Right cardiac atrium (tissue), 5 donors: ENCODE measurements around the gene PPM1H. TPM values are rescaled to one million over a fixed set of nuclear protein-coding genes. Genes with fewer than 3 reads are reported as not detected.
A peak's percentile ranks its signal among the peaks of the same experiment; 100 is the strongest.
"Not testable (repeated sequence)": the region's sequence is repeated elsewhere in the genome, so short reads cannot be mapped to it uniquely, and the experiment has no call there.

Experiments
- ATAC-seq, 2 donors: fragments of 200-7000 bp; cut with Tn5 transposase; one replicate each; pipeline versions ENCODE4 v1.8.0 to v1.9.1; 2020; ENCODE audit warnings: moderate library complexity in 2 of 2, mild to moderate bottlenecking in 1 of 2
- DNase-seq, 3 donors: peaks; one replicate each; pipeline ENCODE4 v3.0.0-alpha.2; 2020
- H3K27ac ChIP-seq: one replicate; pipeline ENCODE4 v1.5.1; 2013; ENCODE audit warnings: mild to moderate bottlenecking, low read length, control low read depth, moderate library complexity
- H3K27me3 ChIP-seq: one replicate; pipeline ENCODE4 v1.6.1; 2013; ENCODE audit not compliant: control insufficient read depth, insufficient read depth
- H3K4me1 ChIP-seq: one replicate; pipeline ENCODE4 v1.6.1; 2013; ENCODE audit warnings: low read length; ENCODE audit not compliant: control insufficient read depth, insufficient read depth
- H3K4me3 ChIP-seq: one replicate; pipeline ENCODE4 v1.5.1; 2013; ENCODE audit warnings: low read length, control low read depth
- H3K9me3 ChIP-seq: one replicate; pipeline ENCODE4 v1.6.1; 2013; ENCODE audit warnings: low read length; ENCODE audit not compliant: control insufficient read depth
- WGBS: extraction: QIAGEN DNeasy Blood & Tissue Kit; methylation state at CpG from one replicate; pipeline ENCODE4 v1.1.7; 2013; 5-methylcytosine and 5-hydroxymethylcytosine counted together
- intact Hi-C, 4 donors: fragments of 100-400 bp; cut with DNase I; formaldehyde crosslinking; loops; one replicate each; pipeline versions ENCODE4 v1.11.0 to v1.14.0; 2022 to 2023
- polyA plus RNA-seq: library from polyadenylated mRNA; stranded (reverse); fragments of 200-250 nt; gene quantifications from one replicate; pipeline ENCODE4 v1.2.3, GENCODE V29; 2013
- total RNA-seq, 4 donors: library from RNA; stranded (reverse); fragmentation: NEBNext Ultra II Directional; extraction: Animal tissue kit (Norgen Biotek cat#: 25700); gene quantifications; one replicate each; pipeline ENCODE4 v1.2.1, GENCODE V29; 2021
- donor health status: healthy with polysubstance abuse.
- donor health status: DM: no; HTN: yes; CAD: no.
- donor health status: DM: no; HTN: no; CAD: no.
- donor health status: DM: no; HTN: yes; CAD: no; lungs with severe emphysema.
- donor health status: DM: yes; HTN: yes; CAD: no.

The PPM1H gene
- total and polyA plus RNA-seq, 5 donors: 1.0 to 4.4 (median 3.5) TPM

DNA sequence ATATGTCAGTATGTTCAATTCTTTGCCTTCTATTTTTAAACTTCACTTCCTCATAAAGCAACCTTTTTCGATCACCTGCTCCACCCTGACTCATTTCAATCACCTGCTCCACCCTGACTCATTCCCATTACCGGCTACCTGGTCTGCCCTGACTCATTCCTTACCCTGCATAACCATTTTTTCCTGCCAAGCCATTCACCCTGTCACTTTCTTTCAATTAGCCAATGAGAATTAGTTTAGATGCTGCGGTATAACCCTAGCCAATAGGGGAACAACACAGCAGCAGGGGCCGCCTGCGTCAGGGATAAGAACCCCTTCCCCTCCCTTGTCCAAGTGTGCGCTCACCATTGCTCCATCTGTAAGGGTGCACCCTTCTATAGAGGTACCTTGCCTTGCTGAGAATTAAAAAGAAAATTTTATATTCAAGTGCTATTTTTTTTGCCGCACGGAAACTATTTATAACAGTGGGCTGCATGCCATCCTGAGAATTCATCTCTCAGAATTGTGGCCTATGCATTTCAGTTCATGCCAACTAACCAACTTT lies 31.6 kb upstream of the PPM1H start:
- intact Hi-C loops: not testable (repeated sequence)

DNA sequence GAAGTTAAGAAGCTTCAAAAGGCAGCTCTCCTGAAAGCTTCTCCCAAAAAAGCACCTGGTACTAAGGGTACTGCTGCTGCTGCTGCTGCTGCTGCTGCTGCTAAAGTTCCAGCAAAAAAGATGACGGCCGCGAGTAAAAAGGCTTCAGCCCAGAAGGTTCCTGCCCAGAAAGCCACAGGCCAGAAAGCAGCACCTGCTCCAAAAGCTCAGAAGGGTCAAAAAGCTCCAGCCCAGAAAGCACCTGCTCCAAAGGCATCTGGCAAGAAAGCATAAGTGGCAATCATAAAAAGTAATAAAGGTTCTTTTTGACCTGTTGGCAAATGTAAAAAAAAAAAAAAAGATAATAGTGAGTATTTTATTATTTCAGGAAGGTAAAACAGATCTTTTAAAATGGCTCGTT lies 30.8 kb upstream of the PPM1H start:
- H3K27ac ChIP-seq, ATAC-seq, intact Hi-C loops, DNase-seq, H3K4me1 ChIP-seq, H3K27me3 ChIP-seq, H3K9me3 ChIP-seq, H3K4me3 ChIP-seq: not testable (repeated sequence)
- 89% methylated on average over 4 of the region's 4 CpGs for WGBS

More for the DNA sequence above, 31.6 kb upstream of the PPM1H start:
- 90% methylated on average over 8 of the region's 8 CpGs for WGBS
- H3K27ac ChIP-seq, H3K27me3 ChIP-seq, H3K9me3 ChIP-seq, H3K4me3 ChIP-seq, ATAC-seq, H3K4me1 ChIP-seq, DNase-seq: not testable (repeated sequence)

DNA sequence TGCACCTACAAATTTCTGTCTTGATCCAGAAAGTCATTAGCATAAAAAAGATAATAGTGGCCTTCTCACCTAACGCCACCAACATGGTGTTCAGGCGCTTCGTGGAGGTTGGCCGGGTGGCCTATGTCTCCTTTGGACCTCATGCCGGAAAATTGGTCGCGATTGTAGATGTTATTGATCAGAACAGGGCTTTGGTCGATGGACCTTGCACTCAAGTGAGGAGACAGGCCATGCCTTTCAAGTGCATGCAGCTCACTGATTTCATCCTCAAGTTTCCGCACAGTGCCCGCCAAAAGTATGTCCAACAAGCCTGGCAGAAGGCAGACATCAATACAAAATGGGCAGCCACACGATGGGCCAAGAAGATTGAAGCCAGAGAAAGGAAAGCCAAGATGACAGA lies 30.3 kb upstream of the PPM1H start:
- H3K27me3 ChIP-seq, H3K27ac ChIP-seq, intact Hi-C loops, DNase-seq, ATAC-seq, H3K9me3 ChIP-seq, H3K4me1 ChIP-seq, H3K4me3 ChIP-seq: not testable (repeated sequence)
- 85% methylated on average over 11 of the region's 11 CpGs for WGBS

DNA sequence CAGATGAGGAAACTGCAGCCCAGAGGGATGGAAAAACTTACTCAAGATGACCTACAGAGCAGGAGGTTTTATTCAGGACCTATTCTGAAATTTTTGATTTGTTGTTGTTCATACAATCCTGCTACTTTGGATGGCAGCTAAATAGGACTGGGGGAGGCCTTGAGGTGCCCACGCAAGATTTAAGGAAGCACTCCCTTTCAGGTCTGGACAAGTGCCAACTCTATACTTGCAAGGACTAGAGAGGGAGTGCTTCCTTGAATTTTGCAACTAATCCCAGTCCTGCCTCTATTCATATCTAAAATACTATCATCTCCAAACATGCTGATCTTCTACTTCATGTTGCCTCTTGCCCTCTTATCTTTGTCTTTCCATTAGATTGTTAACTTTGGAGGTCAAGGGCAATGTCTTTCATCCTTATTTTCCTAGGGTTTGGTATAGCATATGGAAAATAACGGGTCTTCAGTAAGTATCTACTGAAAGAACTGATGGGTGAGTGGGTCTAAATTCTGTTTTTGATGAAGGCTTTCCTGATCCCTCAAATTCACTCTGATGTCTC lies 28.6 kb upstream of the PPM1H start:
- H3K4me1 ChIP-seq: no peaks in the 10 kb centered on the region
- H3K9me3 ChIP-seq: no peaks in the 10 kb centered on the region
- WGBS: 60% methylated on average over 2 of the region's 2 CpGs
- no peaks in the 10 kb centered on the region for H3K27me3 ChIP-seq
- intact Hi-C loops: no loop called here
- no peak for DNase-seq
- H3K4me3 ChIP-seq: no peak overlapping the region
- no peak for ATAC-seq
- H3K27ac ChIP-seq: no peak overlapping the region

DNA sequence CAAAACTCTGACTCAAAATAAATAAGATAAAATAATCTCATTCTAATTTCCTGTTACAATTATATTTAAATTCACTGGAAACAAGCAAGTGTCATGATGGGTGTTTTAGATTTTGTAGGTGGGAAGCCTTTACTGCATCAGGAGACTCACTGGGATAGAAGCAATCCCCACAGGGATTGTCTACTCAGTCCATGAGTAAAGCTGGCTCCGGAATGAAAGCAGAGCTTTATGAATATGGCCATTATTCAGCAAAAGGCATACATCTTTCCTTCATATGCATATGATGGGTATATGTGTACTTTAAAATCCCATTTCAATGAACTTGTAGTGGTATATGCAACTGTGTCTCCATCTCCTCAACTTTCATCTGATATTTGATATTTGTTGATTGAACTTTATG lies 25.4 kb upstream of the PPM1H start:
- Histone ChIP-seq H3K4me3 (no peak overlapping the region), H3K27ac (no peak overlapping the region), H3K4me1 (no peaks in the 10 kb centered on the region), H3K9me3 (no peaks in the 10 kb centered on the region), H3K27me3 (no peaks in the 10 kb centered on the region)
- no peak for ATAC-seq
- WGBS: 70% methylated on average over 1 of the region's 1 CpG
- intact Hi-C loops: no loop called here
- no peak for DNase-seq

DNA sequence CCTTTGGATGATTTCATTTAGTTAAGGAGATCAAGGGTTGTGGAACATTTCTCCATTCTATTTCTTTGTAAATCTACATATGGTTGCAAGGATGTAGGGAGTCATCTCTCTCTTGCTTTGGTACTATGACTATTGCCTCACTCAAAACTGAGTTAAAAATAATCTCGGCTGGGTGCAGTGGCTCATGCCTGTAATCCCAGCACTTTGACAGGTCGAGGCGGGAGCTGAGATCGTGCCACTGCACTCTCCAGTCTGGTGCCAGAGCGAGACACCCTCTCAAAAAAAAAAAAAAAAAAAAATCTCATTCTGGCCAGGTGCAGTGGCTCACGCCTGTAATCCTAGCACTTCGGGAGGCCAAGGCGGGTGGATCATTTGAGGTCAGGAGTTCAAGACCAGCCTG lies 24.8 kb upstream of the PPM1H start:
- peak in 1 of 2 donors; percentile 39 for ATAC-seq
- WGBS: 52% methylated on average over 8 of the region's 8 CpGs
- intact Hi-C loops: no loop called here
- no peak for DNase-seq
- Histone ChIP-seq H3K4me1 (no peaks in the 10 kb centered on the region), H3K9me3 (no peaks in the 10 kb centered on the region), H3K4me3 (no peak overlapping the region), H3K27ac (no peak overlapping the region), H3K27me3 (no peaks in the 10 kb centered on the region)

DNA sequence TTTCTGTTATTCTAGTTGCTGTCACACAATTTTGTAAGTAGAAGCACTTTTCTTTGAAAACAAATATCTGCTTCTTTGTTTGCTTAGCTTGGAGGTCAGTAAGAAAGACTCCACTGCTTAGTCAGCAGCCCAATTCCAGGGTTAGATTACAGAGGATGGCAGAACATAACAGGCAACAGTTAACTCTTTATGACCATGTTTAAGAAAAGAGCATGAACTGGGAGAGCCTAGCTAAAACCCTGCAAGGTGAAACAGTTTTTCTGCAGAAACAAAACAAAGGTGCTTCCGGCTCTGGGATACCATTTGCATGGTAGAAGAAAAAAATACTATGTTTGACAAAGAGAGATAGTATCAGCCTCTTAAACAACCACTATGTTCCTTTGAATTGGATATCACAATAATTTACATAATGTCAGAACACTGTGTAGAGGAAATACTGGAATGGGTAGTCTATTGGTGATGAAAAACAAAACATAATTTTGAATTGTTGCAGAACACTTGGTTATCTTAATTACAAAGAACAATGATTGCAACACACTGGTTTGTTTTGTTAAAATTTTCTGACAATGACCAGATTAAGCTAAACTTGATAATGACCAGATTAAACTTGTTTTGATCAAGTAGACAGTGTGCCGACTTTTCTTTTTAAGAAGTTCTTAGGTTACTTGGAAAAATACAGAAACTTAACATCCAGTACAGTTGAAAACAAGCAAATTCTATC lies 22.4 kb upstream of the PPM1H start:
- ATAC-seq (no peak), DNase-seq (no peak)
- 74% methylated on average over 2 of the region's 2 CpGs for WGBS
- no peaks in the 10 kb centered on the region for H3K4me1 ChIP-seq
- no peak overlapping the region for H3K4me3 ChIP-seq
- intact Hi-C loops: no loop called here
- no peak overlapping the region for H3K27ac ChIP-seq
- H3K27me3 ChIP-seq: no peaks in the 10 kb centered on the region
- H3K9me3 ChIP-seq: no peaks in the 10 kb centered on the region

DNA sequence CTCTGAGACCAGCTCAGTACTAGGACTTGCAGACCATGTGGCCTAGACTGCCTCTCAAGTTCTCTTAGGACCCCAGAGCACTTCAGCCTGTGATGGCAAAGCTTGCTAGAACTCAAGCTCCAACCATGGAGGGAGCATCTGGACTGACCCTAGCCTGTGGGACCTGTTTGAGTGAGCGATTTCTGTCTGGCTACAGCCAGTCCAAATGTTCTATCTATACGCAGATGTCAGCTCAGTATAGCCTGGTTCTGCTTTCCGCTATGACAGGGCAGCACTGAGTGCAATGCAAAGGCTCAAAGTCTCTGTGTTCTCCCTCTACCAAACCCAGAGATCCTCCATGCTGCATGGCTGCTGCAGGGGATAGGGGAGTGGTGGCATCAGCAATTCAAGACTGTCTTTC lies 20.7 kb upstream of the PPM1H start:
- no peaks in the 10 kb centered on the region for H3K4me1 ChIP-seq
- ATAC-seq (peak in 1 of 2 donors; percentile 20), DNase-seq (no peak)
- H3K9me3 ChIP-seq: no peaks in the 10 kb centered on the region
- H3K4me3 ChIP-seq: no peak overlapping the region
- H3K27ac ChIP-seq: no peak overlapping the region
- intact Hi-C loops: no loop called here
- H3K27me3 ChIP-seq: no peaks in the 10 kb centered on the region
- over 99% methylated on average over 3 of the region's 3 CpGs for WGBS

DNA sequence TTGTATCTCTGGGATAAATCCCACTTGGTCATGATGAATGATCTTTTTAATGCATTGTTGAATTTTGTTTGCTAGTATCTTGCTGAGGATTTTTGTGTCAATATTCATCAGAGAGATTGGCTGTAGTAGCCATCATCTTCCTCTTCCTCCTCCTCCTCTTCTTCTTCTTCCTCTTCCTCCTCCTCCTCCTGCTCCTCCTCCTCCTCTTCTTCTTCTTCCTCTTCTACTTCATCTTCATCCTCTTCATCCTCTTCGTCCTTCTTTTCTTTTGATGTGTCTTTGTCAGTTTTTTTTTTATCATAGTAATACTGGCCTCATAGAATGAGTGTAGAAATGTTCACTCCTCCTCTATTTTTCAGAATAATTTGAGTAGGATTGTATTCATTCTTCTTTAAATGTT lies 15.4 kb upstream of the PPM1H start:
- intact Hi-C loops: no loop called here
- Histone ChIP-seq H3K27me3 (peaks cover 2% of the 10 kb centered on the region), H3K9me3 (no peaks in the 10 kb centered on the region), H3K27ac (no peak overlapping the region), H3K4me1 (no peaks in the 10 kb centered on the region), H3K4me3 (no peak overlapping the region)
- ATAC-seq (no peak), DNase-seq (no peak)
- 78% methylated on average over 1 of the region's 1 CpG for WGBS

DNA sequence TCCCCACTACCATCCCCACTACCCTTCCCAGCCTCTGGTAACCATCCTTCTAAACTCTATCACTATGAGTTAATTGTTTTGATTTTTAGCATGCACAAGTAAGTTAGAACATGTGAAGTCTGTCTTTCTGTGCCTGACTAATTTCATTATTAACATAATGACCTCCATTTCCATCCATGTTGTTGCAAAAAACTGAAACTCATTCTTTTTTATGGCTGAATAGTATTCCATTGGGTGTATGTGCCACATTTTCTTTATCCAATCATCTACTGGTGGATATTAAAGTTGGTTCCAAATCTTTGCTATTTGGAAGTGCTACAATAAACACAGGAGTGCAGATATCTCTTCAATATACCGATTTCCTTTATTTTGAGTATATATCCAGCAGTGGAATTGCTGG lies 13.2 kb upstream of the PPM1H start:
- Histone ChIP-seq H3K27ac (no peak overlapping the region), H3K27me3 (peaks cover 2% of the 10 kb centered on the region), H3K9me3 (no peaks in the 10 kb centered on the region), H3K4me1 (no peaks in the 10 kb centered on the region), H3K4me3 (no peak overlapping the region)
- ATAC-seq (no peak), DNase-seq (no peak)
- 97% methylated on average over 1 of the region's 1 CpG for WGBS
- intact Hi-C loops: no loop called here

DNA sequence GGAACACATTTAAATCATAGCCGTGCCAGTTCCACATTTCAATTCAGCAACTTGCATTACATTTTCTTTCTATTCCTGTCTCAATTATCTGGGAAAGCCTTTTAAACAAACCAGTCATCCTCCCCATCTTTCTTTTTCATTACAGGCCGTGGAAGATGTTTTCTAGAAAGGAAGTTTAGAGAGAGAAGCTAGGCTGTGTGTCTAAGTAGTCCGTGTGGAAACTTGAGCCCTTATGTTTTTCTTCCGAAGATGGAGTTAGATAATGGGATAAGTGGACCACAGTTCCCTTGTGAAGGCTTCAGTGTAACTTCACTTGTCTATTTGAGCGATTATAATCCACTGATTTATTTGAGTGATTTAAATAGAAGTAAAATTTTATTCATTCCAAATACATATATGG lies 12.4 kb upstream of the PPM1H start:
- H3K27ac ChIP-seq: no peak overlapping the region
- no peak for ATAC-seq
- WGBS: 79% methylated on average over 5 of the region's 5 CpGs
- no peak overlapping the region for H3K4me3 ChIP-seq
- no peaks in the 10 kb centered on the region for H3K4me1 ChIP-seq
- intact Hi-C loops: no loop called here
- peaks cover 2% of the 10 kb centered on the region for H3K27me3 ChIP-seq
- DNase-seq: no peak
- H3K9me3 ChIP-seq: no peaks in the 10 kb centered on the region
